Type B pancreatic cell (in vitro differentiated cells): ENCODE data around the gene SLC4A1AP. TPM values are rescaled to one million over a fixed set of nuclear protein-coding genes. Genes with fewer than 3 reads are reported as not detected.

ENCODE experiments used
- DNase-seq: peaks from one replicate; pipeline ENCODE4 v3.0.0; 2021; ENCODE audit warnings: mixed read lengths; ENCODE audit not compliant: unreplicated experiment; ENCODE audit errors: extremely low spot score
- H3K27ac Mint-ChIP-seq: 2 replicates; pipeline ENCODE4 v1.8.0; 2021; ENCODE audit warnings: mild to moderate bottlenecking, mixed read lengths
- H3K27me3 Mint-ChIP-seq: 2 replicates; pipeline ENCODE4 v1.8.0; 2021; ENCODE audit warnings: mixed read lengths
- H3K36me3 Mint-ChIP-seq: 2 replicates; pipeline ENCODE4 v1.8.0; 2021; ENCODE audit warnings: mixed read lengths
- H3K4me1 Mint-ChIP-seq: one replicate; pipeline ENCODE4 v1.8.0; 2021; ENCODE audit warnings: mixed read lengths; ENCODE audit not compliant: unreplicated experiment
- H3K4me3 Mint-ChIP-seq: 2 replicates; pipeline ENCODE4 v1.8.0; 2021; ENCODE audit warnings: mild to moderate bottlenecking, mixed read lengths
- H3K9me3 Mint-ChIP-seq: 2 replicates; pipeline ENCODE4 v1.8.0; 2021; ENCODE audit warnings: mixed read lengths
- total RNA-seq: library from RNA; stranded (reverse); gene quantifications from 2 replicates; pipeline ENCODE4 v1.2.1, GENCODE V29; 2021; ENCODE audit warnings: low replicate concordance
- TF ChIP-seq, protein P1 (sequence below): fragments of 200-600 bp; sonication (generic); conservative IDR thresholded peaks from 2 replicates; pipeline ENCODE4 v1.5.0; 2021; ENCODE audit warnings: antibody characterized with exemption, mild to moderate bottlenecking

SLC4A1AP gene
- total RNA-seq, 1 donor from 2014 or later = 20.7 TPM

DNA sequence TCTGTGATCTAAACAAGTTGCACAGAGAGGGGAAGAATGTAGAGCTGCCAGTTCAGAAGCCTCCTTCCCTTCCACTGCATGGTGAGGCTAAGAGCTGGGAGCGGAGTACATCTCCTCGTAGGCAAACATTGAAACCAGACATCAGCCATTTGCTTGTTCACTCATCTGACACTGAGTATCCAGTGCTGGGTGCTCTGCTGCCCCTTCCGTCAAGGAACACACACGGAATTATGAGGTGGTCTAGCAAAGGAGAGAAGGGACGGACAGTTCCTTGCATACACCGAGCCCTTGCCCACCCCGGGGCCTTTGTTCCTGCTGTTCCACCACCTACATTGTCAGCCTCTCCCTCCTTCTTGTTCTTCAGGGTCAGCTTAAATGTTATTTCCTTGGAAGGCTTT is 44.6 kb downstream of the SLC4A1AP start:
- peaks cover 5% of the 10 kb centered on the region for H3K27me3 Mint-ChIP-seq
- H3K9me3 Mint-ChIP-seq = no peaks in the 10 kb centered on the region
- H3K4me1 Mint-ChIP-seq = peaks cover 11% of the 10 kb centered on the region
- no peak overlapping the region for H3K4me3 Mint-ChIP-seq
- H3K36me3 Mint-ChIP-seq = no peaks in the 10 kb centered on the region
- DNase-seq = no peak
- H3K27ac Mint-ChIP-seq = no peak overlapping the region
- TF ChIP-seq, protein P1, sequence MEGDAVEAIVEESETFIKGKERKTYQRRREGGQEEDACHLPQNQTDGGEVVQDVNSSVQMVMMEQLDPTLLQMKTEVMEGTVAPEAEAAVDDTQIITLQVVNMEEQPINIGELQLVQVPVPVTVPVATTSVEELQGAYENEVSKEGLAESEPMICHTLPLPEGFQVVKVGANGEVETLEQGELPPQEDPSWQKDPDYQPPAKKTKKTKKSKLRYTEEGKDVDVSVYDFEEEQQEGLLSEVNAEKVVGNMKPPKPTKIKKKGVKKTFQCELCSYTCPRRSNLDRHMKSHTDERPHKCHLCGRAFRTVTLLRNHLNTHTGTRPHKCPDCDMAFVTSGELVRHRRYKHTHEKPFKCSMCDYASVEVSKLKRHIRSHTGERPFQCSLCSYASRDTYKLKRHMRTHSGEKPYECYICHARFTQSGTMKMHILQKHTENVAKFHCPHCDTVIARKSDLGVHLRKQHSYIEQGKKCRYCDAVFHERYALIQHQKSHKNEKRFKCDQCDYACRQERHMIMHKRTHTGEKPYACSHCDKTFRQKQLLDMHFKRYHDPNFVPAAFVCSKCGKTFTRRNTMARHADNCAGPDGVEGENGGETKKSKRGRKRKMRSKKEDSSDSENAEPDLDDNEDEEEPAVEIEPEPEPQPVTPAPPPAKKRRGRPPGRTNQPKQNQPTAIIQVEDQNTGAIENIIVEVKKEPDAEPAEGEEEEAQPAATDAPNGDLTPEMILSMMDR = no peak

DNA sequence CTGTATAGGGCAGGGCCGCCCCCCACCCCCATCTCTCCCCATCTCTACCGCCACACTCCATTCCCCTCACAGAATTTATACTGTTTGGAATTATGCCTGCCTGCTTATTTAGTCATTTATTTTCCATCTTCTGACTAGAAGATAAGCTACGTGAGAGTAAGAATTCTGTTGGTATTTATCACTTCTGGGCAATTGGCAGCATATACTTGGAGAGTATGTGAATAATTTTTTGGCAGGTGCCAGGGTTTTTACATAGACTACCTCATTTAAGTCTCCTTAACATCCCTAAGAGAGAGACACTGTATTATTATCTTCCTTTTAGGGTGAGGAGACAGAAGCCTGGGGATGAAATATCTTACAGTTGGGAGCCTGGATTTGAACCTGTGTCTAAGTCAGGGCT is 45.0 kb downstream of the SLC4A1AP start:
- no peak overlapping the region for H3K27ac Mint-ChIP-seq
- peaks cover 5% of the 10 kb centered on the region for H3K27me3 Mint-ChIP-seq
- no peak for DNase-seq
- H3K36me3 Mint-ChIP-seq = no peaks in the 10 kb centered on the region
- H3K4me3 Mint-ChIP-seq = no peak overlapping the region
- peaks cover 7% of the 10 kb centered on the region for H3K4me1 Mint-ChIP-seq
- H3K9me3 Mint-ChIP-seq = no peaks in the 10 kb centered on the region
- TF ChIP-seq, protein P1 = no peak

DNA sequence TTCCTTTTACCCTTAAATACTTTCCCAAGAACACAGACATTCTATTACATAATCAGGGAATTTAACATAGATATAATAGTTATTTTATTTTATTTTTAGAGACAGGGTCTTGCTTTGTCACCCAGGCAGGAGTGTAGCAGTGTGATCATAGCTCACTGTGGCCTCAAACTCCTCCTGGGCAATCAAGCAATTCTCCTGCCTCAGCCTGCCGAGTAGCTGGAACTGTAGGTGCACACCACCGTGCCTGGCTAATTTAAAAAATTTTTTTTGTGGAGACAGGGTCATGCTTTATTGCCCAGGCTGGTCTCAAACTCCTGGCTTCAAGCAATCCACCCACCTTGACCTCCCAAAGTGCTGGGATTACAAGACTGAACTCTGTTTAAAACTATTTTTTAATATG is 45.6 kb downstream of the SLC4A1AP start:
- no peaks in the 10 kb centered on the region for H3K36me3 Mint-ChIP-seq
- no peak for DNase-seq
- no peak overlapping the region for H3K27ac Mint-ChIP-seq
- H3K4me3 Mint-ChIP-seq = no peak overlapping the region
- TF ChIP-seq, protein P1 = no peak
- H3K27me3 Mint-ChIP-seq = peaks cover 7% of the 10 kb centered on the region
- no peaks in the 10 kb centered on the region for H3K9me3 Mint-ChIP-seq
- H3K4me1 Mint-ChIP-seq = peaks cover 4% of the 10 kb centered on the region

DNA sequence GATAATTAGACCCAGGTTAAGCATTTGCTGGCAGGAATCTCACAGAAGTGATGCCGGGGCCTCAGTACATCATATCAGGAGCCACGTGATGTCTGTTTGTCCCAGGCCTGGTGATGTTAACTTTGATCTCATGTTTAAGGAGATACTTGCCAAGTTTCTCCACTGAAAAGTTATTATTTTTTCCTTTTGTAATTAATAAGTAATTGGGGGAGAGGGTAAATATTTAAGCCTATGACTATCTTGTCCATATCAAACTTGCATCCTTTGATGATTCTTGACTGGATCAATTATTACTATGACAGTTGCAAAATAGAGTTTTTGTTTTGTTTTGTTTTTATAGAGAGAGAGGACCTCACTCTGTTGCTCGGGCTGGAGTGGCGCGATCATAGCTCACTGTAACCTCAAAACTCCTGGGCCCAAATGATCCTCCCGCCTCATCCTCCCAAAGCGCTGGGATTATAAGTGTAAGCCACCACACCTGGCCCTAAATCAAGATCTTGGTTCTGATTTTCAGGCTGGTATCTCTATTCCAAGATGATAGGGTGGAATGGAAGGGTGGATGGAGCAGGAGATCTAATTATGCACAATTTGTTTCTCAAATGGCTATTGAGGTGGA is 46.4 kb downstream of the SLC4A1AP start:
- TF ChIP-seq, protein P1 = no peak
- Mint-ChIP-seq H3K4me1 (peaks cover 8% of the 10 kb centered on the region), H3K4me3 (no peak overlapping the region)

DNA sequence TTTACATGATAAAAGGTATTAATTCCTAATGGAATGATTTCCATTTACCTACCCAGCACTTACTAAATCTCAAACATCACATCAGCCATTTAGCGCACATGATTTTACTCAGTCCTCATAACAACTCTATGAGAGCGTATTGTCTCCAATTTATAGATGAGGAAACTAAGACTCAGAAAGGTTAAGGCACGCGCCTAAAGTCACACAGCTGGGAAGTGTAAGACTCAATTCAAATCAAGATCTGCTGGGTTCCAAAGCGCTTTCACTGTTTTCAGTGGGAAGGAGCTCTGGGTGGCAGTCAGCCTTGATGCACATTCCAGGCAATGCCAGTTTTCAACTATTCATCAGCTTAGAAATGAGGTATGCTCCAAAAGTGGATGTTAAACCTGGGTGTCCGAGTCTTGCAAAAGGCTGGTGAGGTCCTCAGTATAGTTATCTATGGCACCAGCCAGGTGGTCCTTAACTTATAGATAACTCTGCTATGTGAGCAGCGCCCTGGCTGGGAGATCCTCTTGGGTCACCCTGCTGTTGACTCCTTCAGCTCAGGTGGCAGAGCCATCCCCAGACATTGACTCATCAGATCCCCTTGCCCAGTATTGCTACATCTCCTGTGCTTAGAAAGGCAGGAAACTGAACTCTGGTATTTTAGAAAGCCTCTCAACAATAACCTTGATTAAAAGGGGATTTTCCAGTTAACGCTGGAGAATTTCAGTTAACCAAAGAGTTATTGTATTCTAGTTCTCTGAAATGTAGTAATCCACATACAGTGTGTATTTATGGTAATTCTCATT is 47.1 kb downstream of the SLC4A1AP start:
- H3K36me3 Mint-ChIP-seq = no peaks in the 10 kb centered on the region
- H3K4me3 Mint-ChIP-seq = no peak overlapping the region
- peaks cover 8% of the 10 kb centered on the region for H3K4me1 Mint-ChIP-seq
- H3K9me3 Mint-ChIP-seq = no peaks in the 10 kb centered on the region
- no peak for DNase-seq
- TF ChIP-seq, protein P1 = no peak
- no peak overlapping the region for H3K27ac Mint-ChIP-seq
- peaks cover 14% of the 10 kb centered on the region for H3K27me3 Mint-ChIP-seq

More for the DNA sequence above, 46.4 kb downstream of the SLC4A1AP start:
- DNase-seq = no peak
- Mint-ChIP-seq H3K36me3 (no peaks in the 10 kb centered on the region), H3K27ac (no peak overlapping the region), H3K9me3 (no peaks in the 10 kb centered on the region), H3K27me3 (peaks cover 14% of the 10 kb centered on the region)
